Trophoblast cell (in vitro differentiated cells and primary cell): ENCODE results near the gene AIRE.
A peak's percentile ranks its signal among the peaks of the same experiment; 100 is the strongest.
"Not testable (repeated sequence)": the region's sequence is repeated elsewhere in the genome, so short reads cannot be mapped to it uniquely, and the experiment has no call there.

Source experiments
- DNase-seq, 2 donors: peaks; one replicate each; pipeline ENCODE4 v3.0.0-alpha.2; 2016
- H2AFZ ChIP-seq: 2 replicates; pipeline ENCODE4 v1.6.1; 2013; ENCODE audit warnings: low read length, moderate library complexity, mild to moderate bottlenecking; ENCODE audit not compliant: insufficient read depth, poor library complexity
- H2AK5ac ChIP-seq: 2 replicates; pipeline ENCODE4 v1.6.1; 2013; ENCODE audit warnings: mild to moderate bottlenecking, low read length
- H2BK120ac ChIP-seq: 2 replicates; pipeline ENCODE4 v1.6.1; 2013; ENCODE audit warnings: low read length, mild to moderate bottlenecking, moderate library complexity; ENCODE audit not compliant: insufficient read depth, poor library complexity
- H2BK12ac ChIP-seq: 2 replicates; pipeline ENCODE4 v1.6.1; 2013; ENCODE audit warnings: mild to moderate bottlenecking, low read length, moderate library complexity
- H2BK5ac ChIP-seq: 2 replicates; pipeline ENCODE4 v1.6.1; 2013; ENCODE audit warnings: low read length, low read depth, moderate library complexity, mild to moderate bottlenecking; ENCODE audit not compliant: poor library complexity
- H3K14ac ChIP-seq: 2 replicates; pipeline ENCODE4 v1.6.1; 2013; ENCODE audit warnings: mild to moderate bottlenecking, low read length
- H3K18ac ChIP-seq: 2 replicates; pipeline ENCODE4 v1.6.1; 2013; ENCODE audit warnings: mild to moderate bottlenecking, low read length
- H3K23ac ChIP-seq: 2 replicates; pipeline ENCODE4 v1.6.1; 2013; ENCODE audit warnings: low read length
- H3K27ac ChIP-seq: 2 replicates; pipeline ENCODE4 v1.5.1; 2013; ENCODE audit warnings: low read depth, mild to moderate bottlenecking, inconsistent platforms, low read length, moderate library complexity
- H3K27me3 ChIP-seq: 2 replicates; pipeline ENCODE4 v1.6.1; 2013; ENCODE audit warnings: inconsistent platforms, mild to moderate bottlenecking, low read length, moderate library complexity; ENCODE audit not compliant: insufficient read depth
- H3K36me3 ChIP-seq, 2 experiments: 1 replicate in 1 of 2; 2 replicates in 1 of 2; pipeline ENCODE4 v1.6.1; 2013; ENCODE audit warnings: low read length in 2 of 2, mild to moderate bottlenecking in 2 of 2, moderate library complexity in 1 of 2; ENCODE audit not compliant: insufficient read depth in 2 of 2, control insufficient read depth in 1 of 2
- H3K4ac ChIP-seq: 2 replicates; pipeline ENCODE4 v1.6.1; 2013; ENCODE audit warnings: low read depth, mild to moderate bottlenecking, low read length, moderate library complexity
- H3K4me1 ChIP-seq, 2 experiments: 1 replicate in 1 of 2; 2 replicates in 1 of 2; pipeline ENCODE4 v1.6.1; 2013; ENCODE audit warnings: low read length in 2 of 2, mild to moderate bottlenecking in 2 of 2, moderate library complexity in 1 of 2; ENCODE audit not compliant: insufficient read depth in 2 of 2, control insufficient read depth in 1 of 2
- H3K4me2 ChIP-seq: 2 replicates; pipeline ENCODE4 v1.6.1; 2013; ENCODE audit warnings: inconsistent platforms, mild to moderate bottlenecking, low read length, moderate library complexity
- H3K4me3 ChIP-seq: 2 replicates; pipeline ENCODE4 v1.5.1; 2013; ENCODE audit warnings: mild to moderate bottlenecking, low read depth, low read length, inconsistent platforms
- H3K79me1 ChIP-seq: one replicate; pipeline ENCODE4 v1.6.1; 2013; ENCODE audit warnings: low read length
- H3K79me2 ChIP-seq: 2 replicates; pipeline ENCODE4 v1.6.1; 2013; ENCODE audit warnings: low read length, mild to moderate bottlenecking; ENCODE audit not compliant: control insufficient read depth, insufficient read depth, poor library complexity
- H3K9ac ChIP-seq: 2 replicates; pipeline ENCODE4 v1.6.1; 2013; ENCODE audit warnings: mild to moderate bottlenecking, low read length
- H3K9me3 ChIP-seq: 2 replicates; pipeline ENCODE4 v1.6.1; 2013; ENCODE audit warnings: low read depth, mild to moderate bottlenecking, control low read depth, inconsistent platforms, low read length; ENCODE audit not compliant: insufficient read depth
- H4K12ac ChIP-seq: 2 replicates; pipeline ENCODE4 v1.6.1; 2013; ENCODE audit warnings: low read depth, mild to moderate bottlenecking, low read length, moderate library complexity
- H4K8ac ChIP-seq: 2 replicates; pipeline ENCODE4 v1.6.1; 2013; ENCODE audit warnings: low read depth, mild to moderate bottlenecking, low read length, moderate library complexity
- H4K91ac ChIP-seq: one replicate; pipeline ENCODE4 v1.6.1; 2013; ENCODE audit warnings: low read depth, mild to moderate bottlenecking, low read length, moderate library complexity
- WGBS: extraction: QIAGEN DNeasy Blood & Tissue Kit; methylation state at CpG from one replicate; pipeline ENCODE4 v1.1.7; 2013; ENCODE audit warnings: missing lambda C conversion rate; ENCODE audit not compliant: insufficient read length, insufficient coverage; ENCODE audit errors: extremely low coverage; 5-methylcytosine and 5-hydroxymethylcytosine counted together

The AIRE gene

GRCh38 chr21:44301141-44301540 lies 15.5 kb downstream of the AIRE start:
- no peak for DNase-seq
- Histone ChIP-seq H2BK12ac (no peak overlapping the region), H4K12ac (peak overlapping the region; percentile 20), H3K4me1 (peaks cover 9% of the 10 kb centered on the region in 2 experiments), H2BK5ac (no peak overlapping the region), H3K79me2 (peaks cover 12% of the 10 kb centered on the region), H2BK120ac (no peak overlapping the region), H2AFZ (no peak overlapping the region), H4K91ac (no peak overlapping the region), H3K27me3 (no peaks in the 10 kb centered on the region), H4K8ac (no peak overlapping the region), H2AK5ac (peak overlapping the region; percentile 92), H3K4ac (peak overlapping the region; percentile 88), H3K36me3 (no peaks in the 10 kb centered on the region), H3K4me2 (peak overlapping the region; percentile 92), H3K23ac (no peak overlapping the region), H3K9me3 (no peaks in the 10 kb centered on the region), H3K9ac (no peak overlapping the region), H3K4me3 (no peak overlapping the region), H3K18ac (peak overlapping the region; percentile 80), H3K79me1 (peaks cover 14% of the 10 kb centered on the region), H3K27ac (no peak overlapping the region), H3K14ac (peak overlapping the region; percentile 55)
- no CpG with 5 or more reads among the region's 13 CpGs for WGBS

- DNase-seq: no peak
- no peak overlapping the region for H3K9ac ChIP-seq
- no peak overlapping the region for H3K18ac ChIP-seq
- no peak overlapping the region for H2AK5ac ChIP-seq
- no peaks in the 10 kb centered on the region for H3K9me3 ChIP-seq
- H3K14ac ChIP-seq: no peak overlapping the region
- no peak overlapping the region for H2BK5ac ChIP-seq
- H4K8ac ChIP-seq: no peak overlapping the region
- no peak overlapping the region for H2BK12ac ChIP-seq
- H3K4ac ChIP-seq: no peak overlapping the region
- no peaks in the 10 kb centered on the region for H3K27me3 ChIP-seq
- H2BK120ac ChIP-seq: no peak overlapping the region
- H3K79me1 ChIP-seq: peaks cover 14% of the 10 kb centered on the region
- H3K4me3 ChIP-seq: no peak overlapping the region
- no peak overlapping the region for H3K27ac ChIP-seq
- no peak overlapping the region for H3K23ac ChIP-seq
- H3K36me3 ChIP-seq: peaks cover 3 to 6% of the 10 kb centered on the region in 2 experiments
- no peak overlapping the region for H3K4me2 ChIP-seq
- H4K91ac ChIP-seq: no peak overlapping the region
- H2AFZ ChIP-seq: no peak overlapping the region
- no CpG with 5 or more reads among the region's 9 CpGs for WGBS
- H3K79me2 ChIP-seq: peaks cover 12% of the 10 kb centered on the region
- no peak overlapping the region for H4K12ac ChIP-seq
- peaks cover 9% of the 10 kb centered on the region in 2 experiments for H3K4me1 ChIP-seq
Observed at GRCh38 chr21:44301961-44302406, 16.3 kb downstream of the AIRE start.

DNA sequence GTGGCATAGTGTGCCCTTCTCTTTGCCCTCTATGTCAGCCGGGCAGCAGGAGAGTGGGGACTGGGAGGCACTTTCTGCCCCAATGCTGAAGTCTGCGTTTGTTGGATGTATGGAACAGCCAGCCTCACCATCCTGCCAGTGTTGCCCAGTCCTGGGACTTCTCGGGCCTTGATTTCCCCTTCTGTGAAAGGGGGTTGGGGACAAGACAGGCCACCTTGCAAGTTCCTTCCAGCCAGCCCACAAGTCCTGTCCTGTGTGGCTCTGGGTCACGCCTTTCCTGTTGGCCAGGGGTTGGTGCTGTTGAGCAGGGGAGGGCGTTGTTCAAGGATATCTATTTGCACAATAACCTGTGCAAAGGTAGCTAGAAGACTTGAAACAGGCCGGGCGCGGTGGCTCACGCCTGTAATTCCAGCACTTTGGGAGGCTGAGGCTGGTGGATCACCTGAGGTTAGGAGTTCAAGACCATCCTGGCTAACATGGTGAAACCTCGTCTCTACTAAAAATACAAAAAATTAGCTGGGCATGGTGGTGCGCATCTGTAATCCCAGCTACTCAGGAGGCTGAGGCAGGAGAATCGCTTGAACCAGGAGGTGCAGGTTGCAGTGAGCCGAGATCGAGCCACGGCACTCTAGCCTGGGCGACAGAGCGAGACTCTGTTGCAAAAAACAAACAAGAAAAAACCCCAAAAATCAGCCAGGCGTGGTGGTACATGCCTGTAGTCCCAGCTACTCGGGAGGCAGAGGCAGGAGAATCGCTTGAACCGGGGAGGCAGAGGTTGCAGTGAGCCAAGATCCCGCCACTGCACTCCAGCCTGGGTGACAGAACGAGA lies 17.1 kb downstream of the AIRE start:
- H3K4me3 ChIP-seq, H2BK120ac ChIP-seq, H4K12ac ChIP-seq, H4K8ac ChIP-seq, H3K4ac ChIP-seq, H2BK12ac ChIP-seq, H2AFZ ChIP-seq, H3K27ac ChIP-seq, H3K9ac ChIP-seq, H3K9me3 ChIP-seq, H3K4me2 ChIP-seq, H3K14ac ChIP-seq, H3K23ac ChIP-seq, H2AK5ac ChIP-seq, H2BK5ac ChIP-seq, H4K91ac ChIP-seq, H3K18ac ChIP-seq, H3K27me3 ChIP-seq, H3K4me1 ChIP-seq: not testable (repeated sequence)
- Histone ChIP-seq H3K79me1 (peaks cover 14% of the 10 kb centered on the region), H3K36me3 (peaks cover 10 to 12% of the 10 kb centered on the region in 2 experiments), H3K79me2 (peaks cover 12% of the 10 kb centered on the region)
- no CpG with 5 or more reads among the region's 23 CpGs for WGBS
- DNase-seq: peak; percentile 16 to 62

GRCh38 chr21:44303490-44303981 lies 17.9 kb downstream of the AIRE start:
- Histone ChIP-seq H3K79me2 (peaks cover 12% of the 10 kb centered on the region), H4K12ac (no peak overlapping the region), H3K4me1 (peaks cover 9% of the 10 kb centered on the region in 2 experiments), H2AK5ac (no peak overlapping the region), H3K9me3 (peaks cover 1% of the 10 kb centered on the region), H2AFZ (no peak overlapping the region), H2BK120ac (no peak overlapping the region), H3K27me3 (no peaks in the 10 kb centered on the region), H2BK12ac (no peak overlapping the region), H3K4me3 (no peak overlapping the region), H3K9ac (no peak overlapping the region), H4K8ac (no peak overlapping the region), H3K14ac (no peak overlapping the region), H3K27ac (no peak overlapping the region), H3K79me1 (peaks cover 14% of the 10 kb centered on the region), H3K4ac (no peak overlapping the region), H3K23ac (no peak overlapping the region), H4K91ac (no peak overlapping the region), H2BK5ac (no peak overlapping the region), H3K4me2 (no peak overlapping the region), H3K18ac (no peak overlapping the region), H3K36me3 (peaks cover 14 to 15% of the 10 kb centered on the region in 2 experiments)
- no CpG with 5 or more reads among the region's 12 CpGs for WGBS
- no peak for DNase-seq
